Tibial artery (tissue), 4 donors: ENCODE results near the gene ASB3.
"Not testable (repeated sequence)": the region's sequence is repeated elsewhere in the genome, so short reads cannot be mapped to it uniquely, and the experiment has no call there.

Experiments used
- DNase-seq, 2 donors: peaks; one replicate each; pipeline ENCODE4 v3.0.0-alpha.2; 2019
- H3K27ac ChIP-seq, 2 donors: fragments of 200-600 bp; sonication (generic) in 1 of 2; 1 replicate in 1 of 2; 2 replicates in 1 of 2; pipeline ENCODE4 v1.5.1; 2018 to 2019; ENCODE audit warnings: mild to moderate bottlenecking in 1 of 2
- H3K27me3 ChIP-seq, 2 donors: fragments of 200-600 bp; sonication (generic) in 1 of 2; one replicate each; pipeline versions ENCODE4 v1.5.1 to v1.6.0; 2016 to 2019
- H3K36me3 ChIP-seq, 3 donors: fragments of 200-600 bp; sonication (generic) in 2 of 3; one replicate each; pipeline ENCODE4 v1.5.1; 2016 to 2019; ENCODE audit warnings: mild to moderate bottlenecking in 2 of 3
- H3K4me1 ChIP-seq, 4 donors: fragments of 200-600 bp; sonication (generic) in 2 of 4; 1 replicate in 3 of 4; 2 replicates in 1 of 4; pipeline ENCODE4 v1.5.1; 2016 to 2019
- H3K4me3 ChIP-seq, 2 donors: fragments of 200-600 bp; sonication (generic) in 1 of 2; 1 replicate in 1 of 2; 2 replicates in 1 of 2; pipeline ENCODE4 v1.5.1; 2018 to 2019; ENCODE audit warnings: mild to moderate bottlenecking in 2 of 2
- H3K9me3 ChIP-seq, 3 donors: fragments of 200-600 bp; sonication (generic) in 1 of 3; one replicate each; pipeline ENCODE4 v1.5.1; 2016 to 2019
- CTCF ChIP-seq, 2 experiments: fragments of 200-600 bp in 1 of 2; fragments of 450-650 bp in 1 of 2; IDR thresholded peaks; one replicate each; pipeline ENCODE4 v1.5.1; 2017 to 2019; ENCODE audit warnings: antibody characterized with exemption in 2 of 2, mild to moderate bottlenecking in 1 of 2, moderate library complexity in 1 of 2
- intact Hi-C: fragments of 100-400 bp; cut with DNase I; formaldehyde crosslinking; loops from one replicate; pipeline ENCODE4 v1.15.0; 2023; ENCODE audit warnings: low total_unique reads

ASB3 gene

DNA sequence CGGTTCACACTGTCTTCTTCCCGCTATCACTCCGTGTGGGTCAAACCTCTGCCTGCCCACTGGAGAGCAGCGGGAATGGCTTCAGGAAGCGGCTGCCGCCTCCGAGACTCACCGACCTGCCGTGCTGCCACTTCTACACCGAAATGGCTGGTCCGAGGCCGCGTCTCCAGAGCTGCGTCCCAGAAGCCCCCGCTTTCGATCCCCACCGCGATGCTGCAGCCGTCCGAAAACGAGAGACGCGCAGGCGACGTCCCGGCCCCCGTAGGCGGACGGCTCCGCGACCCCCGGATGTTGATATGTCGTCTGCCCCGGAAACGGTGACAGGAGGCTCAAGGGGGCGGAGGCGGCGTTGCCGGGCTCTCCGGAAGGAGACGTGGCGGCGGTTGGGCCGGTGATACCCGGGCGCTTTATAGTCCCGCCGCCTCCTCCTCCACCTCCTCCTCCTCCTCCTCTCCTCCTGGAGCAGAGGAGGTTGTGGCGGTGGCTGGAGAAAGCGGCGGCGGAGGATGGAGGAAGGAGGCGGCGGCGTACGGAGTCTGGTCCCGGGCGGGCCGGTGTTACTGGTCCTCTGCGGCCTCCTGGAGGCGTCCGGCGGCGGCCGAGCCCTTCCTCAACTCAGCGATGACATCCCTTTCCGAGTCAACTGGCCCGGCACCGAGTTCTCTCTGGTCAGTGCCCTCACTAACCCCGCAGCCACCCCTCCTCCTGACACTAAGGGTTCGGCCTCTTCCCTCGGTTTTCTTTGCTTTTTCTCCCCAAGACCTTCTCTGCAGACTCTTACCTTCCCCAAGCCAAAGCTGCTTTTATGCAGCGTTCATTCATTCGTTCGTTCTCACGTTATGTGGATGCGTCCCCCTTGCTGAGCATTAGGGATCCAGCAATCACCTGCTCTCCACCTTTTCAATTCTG is at the start of gene ASB3, which contains the start of gene ERLEC1:
Gene ASB3 (minus strand): TSS at position 249 of the 909 bp plus-strand sequence. CDS start 21,381 bp downstream, outside the sequence.
Gene ERLEC1 (plus strand): TSS at position 340 of the 909 bp plus-strand sequence. CDS start 167 bp downstream, at position 507.
- no peak for TF ChIP-seq CTCF (IDR thresholded peaks at IDR 0.05)

DNA sequence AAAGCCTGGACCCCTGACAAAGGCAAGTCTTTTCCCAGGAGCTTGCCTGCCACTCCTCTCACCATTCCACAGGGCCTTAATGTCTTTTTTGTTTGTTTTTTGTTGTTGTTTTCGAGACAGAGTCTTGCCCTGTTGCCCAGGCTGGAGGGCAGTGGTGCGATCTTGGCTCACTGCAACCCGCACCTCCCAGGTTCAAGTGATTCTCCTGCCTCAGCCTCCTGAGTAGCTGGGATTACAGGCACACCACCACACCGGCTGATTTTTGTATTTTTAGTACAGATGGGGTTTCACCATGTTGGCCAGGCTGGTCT is 43.2 kb upstream of the ASB3 start:
- DNase-seq, H3K4me1 ChIP-seq, H3K27me3 ChIP-seq, intact Hi-C loops, H3K27ac ChIP-seq, H3K4me3 ChIP-seq, H3K9me3 ChIP-seq: not testable (repeated sequence)
- H3K36me3 ChIP-seq = peaks cover 0 to 19% (median 12%) of the 10 kb centered on the region in 3 donors

More for the DNA sequence above, at the start of gene ASB3, which contains the start of gene ERLEC1:
- DNase-seq = peak; percentile 85 to 92
- H3K27ac ChIP-seq = peak within 1 kb of the TSS; percentile 72 to 88
- H3K4me1 ChIP-seq = peaks cover 0 to 47% (median 34%) of the 10 kb centered on the region in 4 donors
- H3K9me3 ChIP-seq = no peaks in the 10 kb centered on the region
- peaks cover 0 to 7% (median 0%) of the 10 kb centered on the region in 3 donors for H3K36me3 ChIP-seq
- H3K4me3 ChIP-seq = peak within 1 kb of the TSS; percentile 61 to 96
- H3K27me3 ChIP-seq = no peaks in the 10 kb centered on the region
- intact Hi-C loops = no loop called here

DNA sequence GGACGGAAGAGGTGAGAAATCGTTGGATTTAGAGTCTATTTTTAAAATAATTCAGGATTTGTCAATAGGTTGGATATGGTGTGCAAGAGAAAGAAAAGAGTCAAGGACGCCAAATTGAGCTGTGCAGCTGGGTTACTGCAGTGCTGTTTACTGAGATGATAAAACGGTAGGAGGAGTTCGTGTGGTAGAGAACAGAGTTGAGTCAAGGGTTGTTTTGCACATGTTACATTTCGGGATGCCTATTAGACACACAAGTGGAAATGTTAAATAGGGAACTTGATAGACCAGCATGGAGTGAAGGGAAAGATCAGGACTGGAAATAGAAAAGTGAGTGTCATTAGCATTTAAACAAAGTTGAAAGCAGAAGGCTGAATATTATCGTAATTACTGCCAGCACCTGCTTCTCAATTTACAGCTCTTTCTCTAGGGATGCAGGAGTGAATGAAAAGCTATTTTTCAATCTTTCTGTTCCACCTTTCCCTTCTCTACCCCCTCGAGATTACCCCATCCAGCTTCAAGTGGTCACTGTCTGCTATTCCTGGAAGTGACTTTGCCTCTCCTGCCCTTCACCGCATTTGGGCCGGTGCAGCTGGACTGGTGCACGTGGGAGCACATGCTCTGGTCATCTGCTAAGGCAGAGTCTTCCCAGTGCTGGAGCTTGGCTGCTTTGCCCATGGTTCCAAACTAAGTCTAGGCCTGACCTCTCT is 42.7 kb upstream of the ASB3 start:
- no peak overlapping the region for H3K27ac ChIP-seq
- intact Hi-C loops = no loop called here
- no peak for DNase-seq
- peaks cover 0 to 19% (median 12%) of the 10 kb centered on the region in 3 donors for H3K36me3 ChIP-seq
- no peaks in the 10 kb centered on the region for H3K4me1 ChIP-seq
- no peaks in the 10 kb centered on the region for H3K9me3 ChIP-seq
- no peak for TF ChIP-seq CTCF (IDR thresholded peaks at IDR 0.05)
- H3K4me3 ChIP-seq = no peak overlapping the region
- H3K27me3 ChIP-seq = no peaks in the 10 kb centered on the region

GRCh38 chr2:53828331-53828730 is 41.6 kb upstream of the ASB3 start:
- no peak for TF ChIP-seq CTCF (IDR thresholded peaks at IDR 0.05)
- Histone ChIP-seq H3K27me3 (no peaks in the 10 kb centered on the region), H3K27ac (no peak overlapping the region), H3K9me3 (no peaks in the 10 kb centered on the region), H3K36me3 (peaks cover 0 to 19% (median 12%) of the 10 kb centered on the region in 3 donors), H3K4me1 (no peaks in the 10 kb centered on the region), H3K4me3 (no peak overlapping the region)
- intact Hi-C loops = no loop called here
- DNase-seq = no peak

- intact Hi-C loops = no loop called here
- no peak overlapping the region for H3K4me3 ChIP-seq
- H3K36me3 ChIP-seq = peaks cover 0 to 16% (median 14%) of the 10 kb centered on the region in 3 donors
- no peaks in the 10 kb centered on the region for H3K27me3 ChIP-seq
- H3K4me1 ChIP-seq = no peaks in the 10 kb centered on the region
- DNase-seq = no peak
- H3K27ac ChIP-seq = no peak overlapping the region
- H3K9me3 ChIP-seq = no peaks in the 10 kb centered on the region
- no peak for TF ChIP-seq CTCF (IDR thresholded peaks at IDR 0.05)
These were observed 40.8 kb upstream of the ASB3 start for GRCh38 chr2:53827398-53828175.
